Activated naive CD8-positive, alpha-beta T cell treated with anti-CD3 and anti-CD28 coated beads for 36 hours (primary cell): ENCODE data around the gene GRK4. TPM values are rescaled to one million over a fixed set of nuclear protein-coding genes. Genes with fewer than 3 reads are reported as not detected.

Experiments
- DNase-seq: peaks from one replicate; pipeline ENCODE4 v3.0.0; 2021
- H3K27ac Mint-ChIP-seq: one replicate; pipeline ENCODE4 v1.8.0; 2022; ENCODE audit warnings: mild to moderate bottlenecking, moderate library complexity, mixed read lengths
- H3K27me3 Mint-ChIP-seq: one replicate; pipeline ENCODE4 v1.8.0; 2022; ENCODE audit warnings: mild to moderate bottlenecking, mixed read lengths
- H3K36me3 Mint-ChIP-seq: one replicate; pipeline ENCODE4 v1.8.0; 2021; ENCODE audit warnings: mild to moderate bottlenecking, mixed read lengths
- H3K4me1 Mint-ChIP-seq: one replicate; pipeline ENCODE4 v1.8.0; 2021; ENCODE audit warnings: mixed read lengths
- H3K4me3 Mint-ChIP-seq: one replicate; pipeline ENCODE4 v1.8.0; 2022; ENCODE audit warnings: mild to moderate bottlenecking, moderate library complexity, mixed read lengths
- H3K9me3 Mint-ChIP-seq: one replicate; pipeline ENCODE4 v1.8.0; 2022; ENCODE audit warnings: mixed read lengths
- total RNA-seq, 2 experiments: library from RNA; stranded (reverse); gene quantifications; one replicate each; pipeline ENCODE4 v1.2.3, GENCODE V29; 2021

The GRK4 gene
- total RNA-seq, 2 experiments from 2014 or later: 2.6 to 3.2 TPM

DNA sequence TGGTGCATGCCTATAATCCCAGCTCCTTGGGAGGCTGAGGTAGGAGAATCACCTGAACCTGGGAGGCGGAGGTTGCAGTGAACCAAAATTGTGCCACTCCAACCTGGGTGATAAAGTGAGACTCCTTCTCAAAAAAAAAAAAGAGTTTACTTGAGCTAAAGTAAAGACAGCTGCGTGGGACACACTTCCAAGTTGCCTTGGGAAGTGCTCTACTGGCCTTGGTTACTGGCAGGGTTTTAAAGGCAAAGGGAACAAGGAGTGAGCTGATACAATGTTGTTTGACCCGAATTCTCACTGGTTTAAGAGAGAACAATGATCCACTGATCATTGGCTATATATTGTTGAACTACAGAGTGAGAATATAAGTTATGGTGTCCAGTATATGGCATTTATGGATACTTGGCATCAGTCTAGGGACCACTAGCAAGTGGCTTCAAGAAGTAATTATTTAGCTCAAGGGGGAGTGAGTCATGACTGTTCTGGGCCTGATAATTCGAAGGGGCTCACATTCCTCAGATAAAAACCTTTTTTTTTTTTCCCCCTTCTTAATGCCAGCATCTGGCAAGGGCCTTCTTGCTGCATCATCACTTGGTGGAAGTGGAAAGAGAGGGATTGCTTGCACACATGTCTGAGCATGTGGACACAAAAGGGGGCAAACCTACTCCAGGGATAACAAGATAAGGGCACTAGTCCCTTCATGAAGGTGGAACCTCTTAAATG, 32.3 kb downstream of the GRK4 start:
- H3K27ac Mint-ChIP-seq: no peak overlapping the region
- no peaks in the 10 kb centered on the region for H3K27me3 Mint-ChIP-seq
- no peak overlapping the region for H3K4me3 Mint-ChIP-seq
- H3K4me1 Mint-ChIP-seq: no peaks in the 10 kb centered on the region
- no peaks in the 10 kb centered on the region for H3K36me3 Mint-ChIP-seq
- H3K9me3 Mint-ChIP-seq: no peaks in the 10 kb centered on the region
- no peak for DNase-seq

DNA sequence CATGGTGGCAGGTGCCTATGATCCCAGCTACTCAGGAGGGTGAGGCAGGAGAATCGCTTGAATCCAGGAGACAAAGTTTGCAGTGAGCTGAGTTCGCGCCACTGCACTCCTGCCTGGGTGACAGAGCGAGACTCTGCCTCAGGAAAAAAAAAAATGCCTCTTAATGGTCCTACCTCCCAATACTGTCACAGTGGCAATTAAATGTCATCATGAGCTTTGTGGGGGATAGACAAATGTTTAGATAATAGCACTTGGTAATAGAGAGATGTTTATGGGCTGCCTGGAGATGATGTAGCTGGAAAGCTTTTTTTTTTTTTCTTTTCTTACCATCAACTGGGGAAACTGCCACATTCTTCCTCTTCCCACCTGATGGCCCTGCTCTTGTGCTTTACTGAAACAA, 33.0 kb downstream of the GRK4 start:
- no peaks in the 10 kb centered on the region for H3K9me3 Mint-ChIP-seq
- H3K4me1 Mint-ChIP-seq: no peaks in the 10 kb centered on the region
- DNase-seq: no peak
- H3K27ac Mint-ChIP-seq: no peak overlapping the region
- H3K4me3 Mint-ChIP-seq: no peak overlapping the region
- H3K27me3 Mint-ChIP-seq: no peaks in the 10 kb centered on the region
- no peaks in the 10 kb centered on the region for H3K36me3 Mint-ChIP-seq

DNA sequence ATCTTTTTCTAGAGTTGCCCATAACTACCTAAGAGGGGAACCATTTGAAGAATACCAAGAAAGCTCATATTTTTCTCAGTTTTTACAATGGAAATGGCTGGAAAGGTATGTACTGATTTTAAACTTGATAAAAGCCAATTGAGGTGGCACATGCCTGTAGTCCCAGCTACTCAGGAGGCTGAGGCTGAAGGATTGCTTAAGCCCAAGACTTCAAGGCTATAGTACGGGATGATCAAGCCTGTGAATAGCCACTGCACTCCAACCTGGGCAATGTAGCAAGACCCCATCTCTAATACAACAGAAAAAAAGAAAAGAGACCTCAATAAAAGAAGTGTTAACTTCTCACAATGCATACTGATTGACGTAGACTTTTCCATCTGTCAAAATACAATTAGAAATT, 44.4 kb downstream of the GRK4 start:
- Mint-ChIP-seq H3K4me3 (no peak overlapping the region), H3K9me3 (no peaks in the 10 kb centered on the region), H3K4me1 (no peaks in the 10 kb centered on the region), H3K27me3 (no peaks in the 10 kb centered on the region), H3K27ac (no peak overlapping the region), H3K36me3 (no peaks in the 10 kb centered on the region)
- DNase-seq: no peak

DNA sequence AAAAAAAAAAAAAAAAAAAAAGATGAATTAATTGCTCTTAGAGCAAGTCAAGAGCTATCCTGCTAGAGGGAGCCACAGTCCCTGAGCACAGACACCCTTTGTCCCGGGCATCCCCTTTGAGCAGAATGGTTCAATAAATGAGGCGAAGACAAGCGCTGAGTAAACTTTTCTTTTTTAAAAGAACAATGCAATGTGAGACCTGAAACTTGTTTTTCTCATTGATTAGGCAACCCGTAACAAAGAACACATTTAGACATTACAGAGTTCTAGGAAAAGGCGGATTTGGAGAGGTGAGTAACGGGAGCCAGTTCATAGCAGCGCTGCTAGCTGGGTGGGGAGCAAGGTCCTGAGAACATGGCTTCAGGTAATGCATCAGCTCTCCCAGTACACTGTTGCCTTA, 46.1 kb downstream of the GRK4 start:
- Mint-ChIP-seq H3K4me1 (no peaks in the 10 kb centered on the region), H3K36me3 (no peaks in the 10 kb centered on the region), H3K27ac (no peak overlapping the region), H3K4me3 (no peak overlapping the region), H3K27me3 (no peaks in the 10 kb centered on the region), H3K9me3 (no peaks in the 10 kb centered on the region)
- no peak for DNase-seq

DNA sequence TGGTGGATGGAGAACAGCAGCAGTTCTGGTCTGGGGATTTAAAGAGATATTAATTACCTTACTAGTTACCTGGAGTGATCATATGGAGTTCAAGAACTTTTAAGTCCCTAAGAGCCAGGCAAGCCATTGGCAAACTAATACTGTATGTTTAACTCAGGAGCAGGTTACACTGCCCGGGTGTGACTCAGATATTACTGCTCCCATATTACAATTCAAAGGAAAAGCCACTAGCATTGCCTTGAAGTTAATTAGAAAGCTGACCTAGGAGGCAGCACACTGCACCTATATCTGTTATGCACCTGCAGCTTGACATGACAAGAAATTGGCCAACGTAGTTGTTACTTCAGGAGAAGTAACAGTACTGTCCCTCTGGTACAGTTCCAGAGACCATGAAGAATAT, 47.2 kb downstream of the GRK4 start:
- no peak overlapping the region for H3K4me3 Mint-ChIP-seq
- no peak overlapping the region for H3K27ac Mint-ChIP-seq
- H3K27me3 Mint-ChIP-seq: no peaks in the 10 kb centered on the region
- DNase-seq: no peak
- H3K36me3 Mint-ChIP-seq: no peaks in the 10 kb centered on the region
- no peaks in the 10 kb centered on the region for H3K9me3 Mint-ChIP-seq
- no peaks in the 10 kb centered on the region for H3K4me1 Mint-ChIP-seq

DNA sequence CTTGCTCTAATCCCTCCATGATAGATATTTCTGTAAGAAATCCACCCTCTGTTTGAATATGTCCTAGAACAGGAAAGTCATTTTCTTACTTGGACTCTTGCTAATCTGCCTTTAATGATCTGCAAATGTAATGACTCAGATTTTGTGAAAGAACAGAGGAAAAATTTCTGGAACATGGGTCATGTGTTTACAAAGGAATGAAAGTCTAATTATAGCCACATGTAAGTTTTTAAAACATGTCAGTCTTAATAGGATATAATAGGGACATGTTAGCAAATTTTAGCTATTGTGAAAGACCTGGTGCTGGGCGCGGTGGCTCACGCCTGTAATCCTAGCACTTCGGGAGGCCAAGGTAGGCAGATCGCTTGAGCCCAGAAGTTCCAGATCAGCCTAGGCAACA, 47.6 kb downstream of the GRK4 start:
- Mint-ChIP-seq H3K27me3 (no peaks in the 10 kb centered on the region), H3K9me3 (no peaks in the 10 kb centered on the region), H3K36me3 (no peaks in the 10 kb centered on the region), H3K4me1 (no peaks in the 10 kb centered on the region), H3K4me3 (no peak overlapping the region), H3K27ac (no peak overlapping the region)
- no peak for DNase-seq

DNA sequence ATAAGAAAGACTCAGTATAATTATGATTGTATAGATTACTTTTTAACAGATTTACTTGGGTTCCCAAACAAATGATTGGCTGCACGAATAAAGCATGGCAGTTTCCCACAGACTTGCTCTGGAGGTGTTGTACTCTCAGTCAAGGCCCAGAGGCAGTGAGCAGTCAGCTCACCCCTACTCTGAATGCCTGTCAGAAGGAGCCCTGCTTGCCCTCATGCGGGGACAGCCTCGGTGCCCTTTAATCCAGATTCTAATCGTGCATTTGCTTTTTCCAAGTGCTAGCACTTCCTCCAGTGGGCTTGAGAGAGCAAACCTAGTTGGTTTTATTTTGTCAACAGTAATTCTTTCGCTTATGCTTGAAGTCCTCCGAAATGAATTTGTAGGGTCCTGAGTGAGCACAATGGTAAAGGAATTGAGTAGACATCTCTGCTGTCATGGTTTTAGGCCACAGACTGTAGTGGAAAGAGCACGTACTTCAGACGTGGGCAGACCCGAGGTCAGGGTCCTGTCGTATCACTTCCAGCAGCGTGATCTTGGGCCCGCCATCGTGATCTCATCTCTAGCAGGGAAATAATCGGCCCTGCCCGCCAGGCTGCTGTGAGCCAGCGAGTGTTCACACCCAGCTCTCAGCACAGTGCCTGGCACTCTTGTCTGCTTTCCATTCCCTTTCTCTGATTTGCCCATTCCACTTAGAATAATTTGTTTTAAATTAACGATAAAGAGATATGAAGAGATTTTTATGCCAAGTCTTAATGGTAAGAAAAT, 48.3 kb downstream of the GRK4 start:
- H3K36me3 Mint-ChIP-seq: no peaks in the 10 kb centered on the region
- no peaks in the 10 kb centered on the region for H3K9me3 Mint-ChIP-seq
- no peak overlapping the region for H3K4me3 Mint-ChIP-seq
- H3K27me3 Mint-ChIP-seq: no peaks in the 10 kb centered on the region
- H3K27ac Mint-ChIP-seq: no peak overlapping the region
- no peaks in the 10 kb centered on the region for H3K4me1 Mint-ChIP-seq
- no peak for DNase-seq

DNA sequence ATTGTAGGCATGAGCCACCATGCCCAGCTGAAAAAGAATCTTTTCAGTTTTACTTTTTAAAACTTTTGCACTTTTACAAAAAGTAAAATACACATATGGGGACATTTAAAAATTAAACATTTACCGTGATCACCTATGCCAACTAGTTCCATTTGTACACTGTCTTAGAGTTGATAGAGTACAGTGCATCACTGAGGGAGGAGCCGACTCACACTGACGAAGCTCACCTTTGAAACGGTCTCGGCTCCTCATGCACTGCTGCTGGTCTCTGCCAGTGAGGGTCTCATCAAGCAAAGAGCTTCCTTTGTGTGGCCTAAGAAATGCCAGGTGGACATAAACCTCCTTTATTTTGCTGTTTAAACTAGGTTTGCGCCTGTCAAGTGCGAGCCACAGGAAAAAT, 50.0 kb downstream of the GRK4 start:
- no peaks in the 10 kb centered on the region for H3K9me3 Mint-ChIP-seq
- H3K4me3 Mint-ChIP-seq: no peak overlapping the region
- no peak for DNase-seq
- H3K27ac Mint-ChIP-seq: no peak overlapping the region
- no peaks in the 10 kb centered on the region for H3K4me1 Mint-ChIP-seq
- no peaks in the 10 kb centered on the region for H3K27me3 Mint-ChIP-seq
- no peaks in the 10 kb centered on the region for H3K36me3 Mint-ChIP-seq

DNA sequence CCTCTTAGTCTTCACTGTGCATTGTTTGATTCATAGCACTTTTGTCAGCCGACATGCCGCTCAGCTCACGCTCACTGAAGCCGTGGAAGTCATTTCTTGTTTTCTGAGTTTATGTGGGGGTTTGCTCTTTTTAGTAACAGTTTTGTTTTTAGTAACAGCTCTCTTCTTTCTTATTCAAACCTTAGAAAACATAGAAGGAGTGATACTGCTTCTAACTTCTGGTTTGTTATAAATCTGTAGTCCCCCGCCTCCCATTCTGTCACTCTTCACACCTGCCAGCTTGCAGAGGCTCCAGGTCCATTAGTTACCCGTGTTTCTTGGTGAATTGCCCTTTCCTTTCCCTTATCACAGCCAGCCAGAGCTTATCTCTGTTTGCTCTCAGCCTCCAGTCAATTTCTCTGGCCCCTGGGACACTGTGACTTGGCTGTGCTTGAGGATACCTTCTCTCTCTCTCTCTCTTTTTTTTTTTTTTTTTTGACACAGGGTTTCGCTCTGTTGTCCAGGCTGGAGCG, 50.5 kb downstream of the GRK4 start:
- no peak overlapping the region for H3K4me3 Mint-ChIP-seq
- no peaks in the 10 kb centered on the region for H3K9me3 Mint-ChIP-seq
- no peak overlapping the region for H3K27ac Mint-ChIP-seq
- H3K36me3 Mint-ChIP-seq: no peaks in the 10 kb centered on the region
- DNase-seq: no peak
- no peaks in the 10 kb centered on the region for H3K27me3 Mint-ChIP-seq
- H3K4me1 Mint-ChIP-seq: no peaks in the 10 kb centered on the region

DNA sequence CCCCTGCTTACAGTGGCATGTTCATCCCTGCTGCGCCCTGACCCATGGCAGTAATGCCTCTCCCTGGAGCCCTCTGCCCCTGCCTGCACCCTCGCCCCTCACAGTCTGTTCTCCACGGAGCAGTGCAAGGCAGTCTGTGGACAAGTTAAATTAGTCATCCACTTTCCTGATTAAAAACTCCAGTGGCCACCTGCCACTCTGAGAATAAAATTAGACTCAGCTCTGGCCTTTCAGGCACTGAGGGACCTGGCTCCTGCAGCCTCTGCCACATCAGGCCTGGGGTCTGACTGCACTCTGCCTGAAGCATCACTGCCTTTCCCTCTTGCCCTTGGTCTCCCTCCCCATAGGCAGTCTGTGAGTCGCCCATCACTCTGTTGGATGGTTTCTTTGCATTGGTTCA, 53.6 kb downstream of the GRK4 start:
- peaks cover 1% of the 10 kb centered on the region for H3K4me1 Mint-ChIP-seq
- H3K27ac Mint-ChIP-seq: no peak overlapping the region
- H3K36me3 Mint-ChIP-seq: no peaks in the 10 kb centered on the region
- H3K9me3 Mint-ChIP-seq: no peaks in the 10 kb centered on the region
- DNase-seq: no peak
- H3K4me3 Mint-ChIP-seq: no peak overlapping the region
- no peaks in the 10 kb centered on the region for H3K27me3 Mint-ChIP-seq

DNA sequence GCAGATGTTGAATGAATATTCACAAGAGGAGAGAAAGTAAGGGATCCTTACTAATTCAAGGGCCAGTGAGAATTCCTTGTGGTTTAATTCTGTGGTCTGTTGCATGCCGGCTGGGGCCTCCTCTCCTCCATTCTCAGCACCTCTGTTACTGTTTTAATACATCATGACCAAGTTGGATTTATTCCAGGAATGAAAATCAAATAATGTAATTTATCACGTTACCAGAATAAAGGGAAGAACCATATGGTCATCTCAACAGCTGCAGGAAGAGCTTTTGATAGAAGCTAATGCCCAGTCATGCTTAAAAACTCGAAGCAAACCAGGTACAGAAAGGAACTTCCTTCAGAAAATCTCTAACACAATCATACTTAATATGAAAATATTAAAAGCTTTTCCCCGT, 54.1 kb downstream of the GRK4 start:
- H3K9me3 Mint-ChIP-seq: no peaks in the 10 kb centered on the region
- no peak for DNase-seq
- no peak overlapping the region for H3K27ac Mint-ChIP-seq
- peaks cover 1% of the 10 kb centered on the region for H3K4me1 Mint-ChIP-seq
- no peak overlapping the region for H3K4me3 Mint-ChIP-seq
- H3K36me3 Mint-ChIP-seq: no peaks in the 10 kb centered on the region
- H3K27me3 Mint-ChIP-seq: no peaks in the 10 kb centered on the region

DNA sequence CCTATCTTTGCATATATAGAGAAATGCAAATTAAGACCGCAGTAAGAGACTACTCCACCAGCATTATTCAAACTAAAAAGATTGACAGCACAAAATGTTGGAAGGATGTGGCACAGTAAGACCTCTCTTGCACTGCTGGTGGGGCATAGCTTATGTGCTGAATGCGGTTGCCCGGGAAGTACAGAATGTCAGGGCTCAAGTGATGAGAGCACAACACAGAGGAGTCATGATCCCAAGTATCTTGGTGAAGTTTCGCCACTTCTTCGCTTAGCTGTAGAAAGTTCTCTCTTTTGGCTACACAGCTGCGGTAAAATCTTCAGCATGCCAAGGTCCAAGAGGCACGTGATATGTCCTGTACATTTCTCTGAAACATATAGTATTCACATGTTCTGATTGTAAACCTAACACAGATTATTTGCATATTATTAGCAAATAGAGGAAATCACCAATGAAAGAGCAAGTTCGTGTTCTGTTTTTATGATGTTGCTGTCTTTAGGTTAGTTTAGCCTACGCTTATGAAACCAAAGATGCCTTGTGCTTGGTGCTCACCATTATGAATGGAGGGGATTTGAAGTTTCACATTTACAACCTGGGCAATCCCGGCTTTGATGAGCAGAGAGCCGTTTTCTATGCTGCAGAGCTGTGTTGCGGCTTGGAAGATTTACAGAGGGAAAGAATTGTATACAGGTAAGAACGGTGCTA, 55.9 kb downstream of the GRK4 start:
- Mint-ChIP-seq H3K27me3 (no peaks in the 10 kb centered on the region), H3K4me3 (no peak overlapping the region), H3K9me3 (no peaks in the 10 kb centered on the region), H3K27ac (no peak overlapping the region), H3K4me1 (peaks cover 1% of the 10 kb centered on the region), H3K36me3 (no peaks in the 10 kb centered on the region)
- DNase-seq: no peak

DNA sequence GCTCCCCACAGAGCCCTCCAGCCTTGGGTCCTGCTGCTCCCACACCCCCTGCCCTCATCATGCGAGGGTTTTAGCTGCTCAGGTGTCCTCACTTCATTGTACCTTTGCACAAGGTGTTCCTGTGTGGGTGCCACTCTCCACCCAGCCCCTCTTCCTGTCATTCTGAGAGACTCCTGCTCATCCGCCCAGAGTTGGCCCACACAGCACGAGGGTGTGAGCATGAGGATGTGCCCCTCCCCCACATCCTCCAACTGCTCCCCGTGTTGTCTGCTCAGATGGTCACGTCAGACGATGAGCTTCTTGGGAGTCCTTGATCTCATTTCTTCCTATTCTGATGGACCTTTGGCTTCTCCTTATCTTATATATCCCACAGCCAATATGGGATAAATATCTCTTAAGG, 57.8 kb downstream of the GRK4 start:
- H3K27ac Mint-ChIP-seq: no peak overlapping the region
- H3K36me3 Mint-ChIP-seq: no peaks in the 10 kb centered on the region
- peaks cover 1% of the 10 kb centered on the region for H3K4me1 Mint-ChIP-seq
- H3K27me3 Mint-ChIP-seq: no peaks in the 10 kb centered on the region
- H3K4me3 Mint-ChIP-seq: no peak overlapping the region
- H3K9me3 Mint-ChIP-seq: no peaks in the 10 kb centered on the region
- no peak for DNase-seq

DNA sequence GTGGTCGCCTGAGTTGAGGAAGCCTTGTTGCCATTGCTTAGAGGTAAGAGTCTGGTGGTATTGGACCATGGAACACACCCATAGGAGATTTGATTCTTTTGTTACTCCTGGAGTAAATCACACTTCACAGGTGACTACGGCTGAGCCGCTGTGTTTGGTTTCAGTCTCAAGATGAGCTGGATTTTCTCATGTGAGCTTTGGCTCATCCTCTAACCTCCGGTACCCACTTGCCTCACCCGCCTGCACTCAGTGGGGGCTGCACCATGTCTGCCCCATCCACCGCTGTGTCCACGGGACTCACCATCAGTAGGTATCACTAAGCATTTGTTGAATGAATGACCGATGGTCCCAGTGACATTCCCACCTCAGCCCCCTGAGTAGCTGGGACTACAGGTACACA, 58.3 kb downstream of the GRK4 start:
- Mint-ChIP-seq H3K4me3 (no peak overlapping the region), H3K27me3 (no peaks in the 10 kb centered on the region), H3K9me3 (no peaks in the 10 kb centered on the region), H3K36me3 (no peaks in the 10 kb centered on the region), H3K4me1 (peaks cover 1% of the 10 kb centered on the region), H3K27ac (no peak overlapping the region)
- DNase-seq: no peak

DNA sequence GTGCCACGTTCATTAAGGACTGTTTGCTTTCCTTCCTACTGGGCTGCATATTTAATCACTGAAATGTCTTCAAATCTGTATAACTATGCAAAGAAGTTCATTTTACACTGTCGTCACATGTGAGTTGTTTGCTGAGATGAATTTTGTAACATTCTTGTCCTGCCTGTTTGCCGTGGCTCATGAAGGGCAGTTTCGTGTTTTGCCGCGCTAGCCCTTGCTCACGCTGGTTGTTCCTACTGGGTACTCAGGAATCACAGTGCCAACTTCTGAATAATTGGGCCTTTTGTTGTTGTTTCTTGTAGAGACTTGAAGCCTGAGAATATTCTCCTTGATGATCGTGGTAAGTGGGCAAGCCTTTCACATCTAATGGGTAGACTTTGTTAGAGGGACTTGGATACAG, 58.7 kb downstream of the GRK4 start:
- Mint-ChIP-seq H3K27me3 (no peaks in the 10 kb centered on the region), H3K27ac (no peak overlapping the region), H3K9me3 (no peaks in the 10 kb centered on the region), H3K4me1 (peaks cover 1% of the 10 kb centered on the region), H3K4me3 (no peak overlapping the region), H3K36me3 (no peaks in the 10 kb centered on the region)
- no peak for DNase-seq
